Neutrophil (primary cell): Measurements from ENCODE around the gene MYO1A.
"Not testable (repeated sequence)": the region's sequence is repeated elsewhere in the genome, so short reads cannot be mapped to it uniquely, and the experiment has no call there.

Source experiments
- H3K27ac ChIP-seq: fragments of 200-600 bp; sonication (generic); 2 replicates; pipeline ENCODE4 v1.5.1; 2016; ENCODE audit warnings: mild to moderate bottlenecking, moderate library complexity
- H3K27me3 ChIP-seq: fragments of 200-600 bp; sonication (generic); 2 replicates; pipeline ENCODE4 v1.6.0; 2016; ENCODE audit warnings: mild to moderate bottlenecking
- H3K36me3 ChIP-seq: fragments of 200-600 bp; sonication (generic); 2 replicates; pipeline ENCODE4 v1.5.1; 2017
- H3K4me1 ChIP-seq, 2 experiments: fragments of 200-600 bp in 1 of 2; sonication (generic) in 1 of 2; 1 replicate in 1 of 2; 2 replicates in 1 of 2; pipeline versions ENCODE4 v1.5.1 to v1.6.1; 2013 to 2016; ENCODE audit warnings: low read depth in 1 of 2, low read length in 1 of 2, mild to moderate bottlenecking in 1 of 2, moderate library complexity in 1 of 2; ENCODE audit not compliant: control insufficient read depth in 1 of 2, insufficient read depth in 1 of 2
- H3K4me3 ChIP-seq, 2 experiments: fragments of 200-600 bp in 1 of 2; sonication (generic) in 1 of 2; 1 replicate in 1 of 2; 2 replicates in 1 of 2; pipeline ENCODE4 v1.5.1; 2013 to 2016; ENCODE audit warnings: low read depth in 1 of 2, low read length in 1 of 2, mild to moderate bottlenecking in 1 of 2, moderate library complexity in 1 of 2
- H3K9me3 ChIP-seq: fragments of 200-600 bp; sonication (generic); 2 replicates; pipeline ENCODE4 v1.5.1; 2016
- CTCF ChIP-seq: fragments of 200-600 bp; sonication (generic); IDR thresholded peaks from 2 replicates; pipeline ENCODE4 v1.5.1; 2016; ENCODE audit warnings: antibody characterized with exemption

MYO1A gene

GRCh38 chr12:57080855-57081254 is 30.9 kb upstream of the MYO1A start:
- no peak overlapping the region for H3K27ac ChIP-seq

GRCh38 chr12:57079821-57080220 is 29.9 kb upstream of the MYO1A start:
- no peak for TF ChIP-seq CTCF
- Histone ChIP-seq H3K9me3 (no peaks in the 10 kb centered on the region), H3K27me3 (no peaks in the 10 kb centered on the region), H3K36me3 (no peaks in the 10 kb centered on the region), H3K4me1 (peaks cover 16 to 19% of the 10 kb centered on the region in 2 experiments), H3K4me3 (peak overlapping the region in 1 of 2 experiments; percentile 84), H3K27ac (peak overlapping the region; percentile 94)

More at GRCh38 chr12:57080855-57081254, 30.9 kb upstream of the MYO1A start:
- TF ChIP-seq CTCF = no peak
- Histone ChIP-seq H3K9me3 (no peaks in the 10 kb centered on the region), H3K36me3 (no peaks in the 10 kb centered on the region), H3K27me3 (peaks cover 3% of the 10 kb centered on the region), H3K4me3 (no peak overlapping the region), H3K4me1 (peaks cover 16 to 19% of the 10 kb centered on the region in 2 experiments)

- Histone ChIP-seq H3K4me1 (peaks cover 16 to 19% of the 10 kb centered on the region in 2 experiments), H3K27ac (peak within 1 kb of the TSS; percentile 94), H3K4me3 (peak within 1 kb of the TSS; percentile 84 to 86), H3K36me3 (no peaks in the 10 kb centered on the region), H3K27me3 (no peaks in the 10 kb centered on the region), H3K9me3 (no peaks in the 10 kb centered on the region)
- peak; percentile 28 for TF ChIP-seq CTCF
These were observed 28.8 kb upstream of the MYO1A start, which contains the start of gene NEMP1 for GRCh38 chr12:57078519-57079404. TSS of gene NEMP1 (minus strand) at chr12:57078791. CDS start at chr12:57078745, 46 bp downstream.

- H3K36me3 ChIP-seq, H3K9me3 ChIP-seq, H3K4me3 ChIP-seq, H3K27ac ChIP-seq, H3K27me3 ChIP-seq: not testable (repeated sequence)
- peaks cover 22 to 26% of the 10 kb centered on the region in 2 experiments for H3K4me1 ChIP-seq
These were observed 23.9 kb upstream of the MYO1A start for GRCh38 chr12:57073566-57074450.

GRCh38 chr12:57072661-57073060 is 22.7 kb upstream of the MYO1A start:
- Histone ChIP-seq H3K4me1 (peaks cover 14 to 19% of the 10 kb centered on the region in 2 experiments), H3K4me3 (no peak overlapping the region), H3K27ac (no peak overlapping the region), H3K27me3 (no peaks in the 10 kb centered on the region), H3K36me3 (no peaks in the 10 kb centered on the region), H3K9me3 (no peaks in the 10 kb centered on the region)
- no peak for TF ChIP-seq CTCF
